Breast epithelium (tissue), 3 donors: ENCODE data around the gene OOSP3.

Source experiments
- CTCF ChIP-seq, 3 donors: fragments of 450-650 bp; IDR thresholded peaks; one replicate each; pipeline ENCODE4 v1.5.1; 2016 to 2017; ENCODE audit warnings: antibody characterized with exemption in 3 of 3, mild to moderate bottlenecking in 3 of 3, moderate library complexity in 3 of 3
- POLR2A ChIP-seq: fragments of 450-650 bp; IDR thresholded peaks from one replicate; pipeline ENCODE4 v1.6.1; 2016; ENCODE audit warnings: antibody characterized with exemption, mild to moderate bottlenecking, moderate library complexity

DNA sequence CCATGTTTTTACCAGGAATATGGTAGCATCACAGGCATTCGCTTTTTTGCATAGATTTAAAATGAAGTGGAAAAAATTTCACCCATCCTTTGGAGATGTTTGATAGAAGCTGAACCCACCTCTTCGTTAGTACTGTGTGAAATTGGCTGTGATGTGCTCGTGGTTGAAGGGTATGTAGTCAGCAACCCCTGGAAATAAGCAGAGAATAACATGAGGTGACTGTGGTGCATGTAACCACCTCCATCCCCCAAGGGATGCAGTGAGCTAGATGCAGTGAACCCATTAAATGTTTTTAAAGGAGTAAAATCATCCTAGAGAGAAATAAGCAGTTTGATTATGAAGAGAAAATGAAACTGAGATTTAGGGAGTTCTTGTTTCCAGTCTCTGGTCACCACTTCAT, 49.2 kb upstream of the OOSP3 start:
- TF ChIP-seq CTCF (IDR thresholded peaks at IDR 0.05): no peak
- no peak for TF ChIP-seq POLR2A
